Right cardiac atrium (tissue), 5 donors: ENCODE measurements around the gene INF2. TPM values are rescaled to one million over a fixed set of nuclear protein-coding genes. Genes with fewer than 3 reads are reported as not detected.

Experiments
- ATAC-seq, 2 donors: fragments of 200-7000 bp; cut with Tn5 transposase; one replicate each; pipeline versions ENCODE4 v1.8.0 to v1.9.1; 2020; ENCODE audit warnings: moderate library complexity in 2 of 2, mild to moderate bottlenecking in 1 of 2
- DNase-seq, 3 donors: peaks; one replicate each; pipeline ENCODE4 v3.0.0-alpha.2; 2020
- H3K27ac ChIP-seq: one replicate; pipeline ENCODE4 v1.5.1; 2013; ENCODE audit warnings: mild to moderate bottlenecking, low read length, control low read depth, moderate library complexity
- H3K27me3 ChIP-seq: one replicate; pipeline ENCODE4 v1.6.1; 2013; ENCODE audit not compliant: control insufficient read depth, insufficient read depth
- H3K4me1 ChIP-seq: one replicate; pipeline ENCODE4 v1.6.1; 2013; ENCODE audit warnings: low read length; ENCODE audit not compliant: control insufficient read depth, insufficient read depth
- H3K4me3 ChIP-seq: one replicate; pipeline ENCODE4 v1.5.1; 2013; ENCODE audit warnings: low read length, control low read depth
- H3K9me3 ChIP-seq: one replicate; pipeline ENCODE4 v1.6.1; 2013; ENCODE audit warnings: low read length; ENCODE audit not compliant: control insufficient read depth
- WGBS: extraction: QIAGEN DNeasy Blood & Tissue Kit; methylation state at CpG from one replicate; pipeline ENCODE4 v1.1.7; 2013; 5-methylcytosine and 5-hydroxymethylcytosine counted together
- intact Hi-C, 4 donors: fragments of 100-400 bp; cut with DNase I; formaldehyde crosslinking; loops; one replicate each; pipeline versions ENCODE4 v1.11.0 to v1.14.0; 2022 to 2023
- long read RNA-seq, 4 donors: library from polyadenylated mRNA; unstranded; transcript quantifications; one replicate each; pipeline ENCODE4 v2.0.0, GENCODE V29; 2020 to 2021
- polyA plus RNA-seq: library from polyadenylated mRNA; stranded (reverse); fragments of 200-250 nt; gene quantifications from one replicate; pipeline ENCODE4 v1.2.3, GENCODE V29; 2013
- total RNA-seq, 4 donors: library from RNA; stranded (reverse); fragmentation: NEBNext Ultra II Directional; extraction: Animal tissue kit (Norgen Biotek cat#: 25700); gene quantifications; one replicate each; pipeline ENCODE4 v1.2.1, GENCODE V29; 2021
- donor health status: healthy with polysubstance abuse.
- donor health status: DM: no; HTN: yes; CAD: no.
- donor health status: DM: no; HTN: no; CAD: no.
- donor health status: DM: no; HTN: yes; CAD: no; lungs with severe emphysema.
- donor health status: DM: yes; HTN: yes; CAD: no.

INF2 gene
- total RNA-seq (10 to 100 TPM; 36.2 to 46.4 (median 42.3) TPM), polyA plus RNA-seq (36.6 TPM)
- long read RNA-seq, donor 1, transcript INF2-204 (5 exons, 1,689 nt), result major isoform, 12 of 50 reads
- long read RNA-seq, donor 1, partial matches to known transcripts, result 30 of 50 reads
- long read RNA-seq, donor 1, other reads (novel, unspliced or antisense), result 8 of 50 reads
- long read RNA-seq, donor 2, transcript INF2-204 (5 exons, 1,689 nt), result major isoform, 6 of 26 reads
- long read RNA-seq, donor 2, partial matches to known transcripts, result 12 of 26 reads
- long read RNA-seq, donor 2, other reads (novel, unspliced or antisense), result 8 of 26 reads
- long read RNA-seq, donor 3, transcript INF2-204 (5 exons, 1,689 nt), result major isoform, 34 of 98 reads
- long read RNA-seq, donor 3, partial matches to known transcripts, result 44 of 98 reads
- long read RNA-seq, donor 3, other reads (novel, unspliced or antisense), result 20 of 98 reads
- long read RNA-seq, donor 4, transcript INF2-204 (5 exons, 1,689 nt), result major isoform, 11 of 45 reads
- long read RNA-seq, donor 4, partial matches to known transcripts, result 28 of 45 reads
- long read RNA-seq, donor 4, other reads (novel, unspliced or antisense), result 6 of 45 reads

GRCh38 chr14:104689109-104689880 is at the start of gene INF2:
Gene INF2, plus strand, starts transcription at chr14:104689618. Its CDS starts 11,748 bp downstream, at chr14:104701366.
- no peaks in the 10 kb centered on the region for H3K9me3 ChIP-seq
- intact Hi-C loops, result no loop called here
- WGBS, result under 1% methylated on average over 76 of the region's 76 CpGs
- ATAC-seq (peak; percentile 73 to 74), DNase-seq (peak; percentile 71 to 90 (median 88))
- peaks cover 17% of the 10 kb centered on the region for H3K4me1 ChIP-seq
- peak within 1 kb of the TSS; percentile 55 for H3K27ac ChIP-seq
- H3K27me3 ChIP-seq, result no peaks in the 10 kb centered on the region
- H3K4me3 ChIP-seq, result peak within 1 kb of the TSS; percentile 83

DNA sequence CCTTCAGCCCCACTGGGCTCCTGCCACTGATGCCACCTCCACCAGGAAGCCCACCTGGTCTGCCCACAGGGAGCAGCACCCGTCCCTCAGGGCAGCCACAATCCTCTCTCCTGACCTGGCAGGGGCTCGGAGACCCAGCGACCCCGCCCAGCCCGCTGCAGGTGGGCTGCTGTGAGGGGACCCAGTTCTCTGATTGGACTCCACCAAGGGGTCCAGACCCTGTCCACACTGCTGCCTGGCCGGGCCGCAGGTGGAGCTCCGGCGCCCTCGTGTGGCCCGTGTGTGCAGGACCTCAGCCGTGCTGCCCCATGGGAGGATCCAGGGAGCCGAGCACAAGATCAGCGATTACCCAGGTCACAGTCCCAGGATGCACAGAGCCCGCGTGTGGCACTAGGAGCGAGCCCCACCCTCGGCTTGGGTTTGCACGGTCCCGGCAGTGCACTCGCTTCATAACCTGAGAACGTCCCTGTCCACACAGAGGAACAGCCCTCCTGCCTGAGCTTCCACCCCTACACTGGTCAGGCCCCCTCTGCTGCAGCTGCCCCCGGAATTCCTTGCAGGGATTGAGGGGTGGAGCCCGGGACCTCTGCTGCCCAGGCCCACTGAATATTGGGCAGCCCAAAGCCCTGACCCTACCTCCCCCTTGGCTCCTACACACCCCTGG is 49.4 kb upstream of the INF2 start:
- intact Hi-C loops, result loop anchor here (2.0 to 10.0 kb wide), 4 partner anchors 503 to 555 kb away; partner anchors contain the start of genes KIF26A (in 3 of the 4) and ASPG (in 1 of the 4)
- no peak overlapping the region for H3K27ac ChIP-seq
- ATAC-seq (peak; percentile 88), DNase-seq (peak in 2 of 3 donors; percentile 84 to 85)
- no peaks in the 10 kb centered on the region for H3K4me1 ChIP-seq
- H3K9me3 ChIP-seq, result no peaks in the 10 kb centered on the region
- WGBS, result 7% methylated on average over 24 of the region's 24 CpGs
- H3K4me3 ChIP-seq, result no peak overlapping the region
- H3K27me3 ChIP-seq, result no peaks in the 10 kb centered on the region

DNA sequence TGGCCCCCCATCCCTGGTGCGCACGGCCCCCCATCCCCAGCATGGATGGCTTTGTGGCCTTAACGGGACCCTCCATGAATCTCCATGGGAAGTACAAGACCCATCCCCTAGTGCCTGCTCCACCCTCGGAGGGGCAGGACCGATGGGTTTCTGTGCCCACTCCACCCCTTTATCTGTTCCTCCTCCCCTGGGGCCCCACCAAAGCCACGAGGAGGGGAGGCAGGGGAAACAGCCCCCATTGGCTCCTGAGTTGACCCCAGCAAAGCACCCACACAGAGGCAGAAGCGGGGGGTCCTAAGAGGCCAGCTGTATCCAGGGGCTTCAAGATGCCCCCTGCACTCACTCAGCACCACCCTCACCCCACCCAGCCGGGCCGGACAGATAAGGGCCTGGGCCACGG is 48.7 kb upstream of the INF2 start:
- Histone ChIP-seq H3K4me3 (no peak overlapping the region), H3K27ac (no peak overlapping the region), H3K4me1 (no peaks in the 10 kb centered on the region), H3K9me3 (no peaks in the 10 kb centered on the region), H3K27me3 (no peaks in the 10 kb centered on the region)
- intact Hi-C loops, result loop anchor here in 2 of 4 donors (2.0 to 10.0 kb wide), 2 partner anchors 504 to 506 kb away; partner anchors contain the start of gene KIF26A (in 1 of the 2)
- WGBS, result 78% methylated on average over 10 of the region's 10 CpGs
- ATAC-seq, result peak; percentile 3 to 5
- DNase-seq, result no peak

DNA sequence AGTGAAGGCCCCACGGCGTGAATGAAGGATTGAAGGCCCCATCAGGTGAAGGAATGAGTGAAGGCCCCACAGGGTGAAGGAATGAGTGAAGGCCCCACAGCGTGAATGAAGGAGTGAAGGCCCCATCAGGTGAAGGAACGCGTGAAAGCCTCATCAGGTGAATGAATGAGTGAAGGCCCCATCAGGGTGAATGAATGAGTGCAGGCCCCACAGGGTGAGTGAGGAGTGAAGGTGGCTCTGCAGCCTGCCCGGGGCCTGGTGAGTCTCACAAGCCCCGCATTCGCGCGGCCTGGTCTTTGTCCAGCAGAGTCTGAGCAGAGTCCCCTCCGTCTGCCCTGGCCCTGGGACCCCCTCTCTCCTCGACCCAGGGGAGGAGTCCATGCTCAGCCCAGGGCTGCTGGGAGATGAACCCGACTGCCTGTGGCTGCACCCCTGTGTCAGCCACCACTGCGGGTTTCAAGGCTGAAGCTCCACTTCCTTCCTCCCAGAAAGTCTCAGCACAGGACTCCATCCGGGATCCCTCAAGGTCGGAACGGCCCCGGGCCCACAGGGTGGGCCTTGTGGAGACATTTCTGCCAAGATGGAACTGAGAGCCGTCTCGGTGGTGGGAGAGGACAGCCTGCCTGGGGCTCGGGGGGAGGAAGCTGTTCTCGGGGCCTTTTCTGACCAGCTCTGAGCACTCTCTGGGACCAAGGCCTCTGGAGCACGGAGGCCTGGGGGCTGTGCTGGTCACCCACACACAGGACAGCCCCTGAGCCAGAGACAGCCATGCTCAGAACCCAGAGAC is 47.5 kb upstream of the INF2 start:
- Histone ChIP-seq H3K4me1 (no peaks in the 10 kb centered on the region), H3K27me3 (no peaks in the 10 kb centered on the region), H3K27ac (no peak overlapping the region), H3K9me3 (no peaks in the 10 kb centered on the region), H3K4me3 (no peak overlapping the region)
- 72% methylated on average over 23 of the region's 23 CpGs for WGBS
- ATAC-seq, result no peak
- no peak for DNase-seq
- intact Hi-C loops, result loop anchor here in 2 of 4 donors (2.0 to 10.0 kb wide), 2 partner anchors 505 to 507 kb away; partner anchors contain the start of gene KIF26A (in 1 of the 2)

GRCh38 chr14:104642540-104642868 is 46.9 kb upstream of the INF2 start:
- ATAC-seq (no peak), DNase-seq (no peak)
- no peak overlapping the region for H3K27ac ChIP-seq
- no peaks in the 10 kb centered on the region for H3K4me1 ChIP-seq
- intact Hi-C loops, result loop anchor here in 1 of 4 donors (10.0 kb wide), 1 partner anchor 508 kb away; the partner anchor contains the start of gene KIF26A
- 91% methylated on average over 9 of the region's 9 CpGs for WGBS
- no peaks in the 10 kb centered on the region for H3K9me3 ChIP-seq
- H3K27me3 ChIP-seq, result no peaks in the 10 kb centered on the region
- H3K4me3 ChIP-seq, result no peak overlapping the region

GRCh38 chr14:104643306-104643705 is 46.1 kb upstream of the INF2 start:
- DNase-seq (no peak), ATAC-seq (no peak)
- H3K27ac ChIP-seq, result no peak overlapping the region
- no peaks in the 10 kb centered on the region for H3K9me3 ChIP-seq
- 62% methylated on average over 8 of the region's 8 CpGs for WGBS
- intact Hi-C loops, result loop anchor here in 1 of 4 donors (10.0 kb wide), 1 partner anchor 509 kb away; the partner anchor contains the start of gene KIF26A
- no peak overlapping the region for H3K4me3 ChIP-seq
- H3K4me1 ChIP-seq, result no peaks in the 10 kb centered on the region
- H3K27me3 ChIP-seq, result no peaks in the 10 kb centered on the region

DNA sequence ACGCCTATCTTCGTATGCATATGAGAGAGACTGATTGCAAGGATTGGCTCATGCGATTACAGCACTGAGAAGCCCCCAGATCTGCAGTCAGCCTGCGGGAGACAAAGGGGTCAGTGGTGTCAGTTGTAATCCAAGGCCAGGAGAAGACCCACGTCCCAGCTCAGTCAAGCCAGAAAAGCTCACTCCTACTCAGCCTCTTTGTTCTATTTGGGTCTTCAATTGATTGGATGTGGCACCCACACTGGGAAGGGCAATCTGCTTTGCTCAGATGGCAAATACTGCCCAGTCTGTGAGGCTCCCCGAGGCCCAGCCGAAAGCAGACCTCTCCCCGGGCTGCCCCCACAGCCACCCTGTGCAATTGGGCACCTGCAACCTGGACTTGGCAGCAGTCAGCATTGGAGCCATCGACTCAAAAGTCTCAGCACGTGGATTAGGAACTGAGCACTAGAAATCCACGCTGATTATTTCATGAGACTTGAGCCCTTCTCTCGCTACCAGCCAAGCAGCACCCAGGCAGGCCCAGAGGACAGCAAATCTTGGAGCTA is 45.3 kb upstream of the INF2 start:
- H3K9me3 ChIP-seq, result no peaks in the 10 kb centered on the region
- ATAC-seq, result no peak
- no peak for DNase-seq
- H3K27ac ChIP-seq, result no peak overlapping the region
- intact Hi-C loops, result loop anchor here in 1 of 4 donors (10.0 kb wide), 1 partner anchor 509 kb away; the partner anchor contains the start of gene KIF26A
- WGBS, result 80% methylated on average over 12 of the region's 12 CpGs
- H3K4me1 ChIP-seq, result no peaks in the 10 kb centered on the region
- no peak overlapping the region for H3K4me3 ChIP-seq
- no peaks in the 10 kb centered on the region for H3K27me3 ChIP-seq

DNA sequence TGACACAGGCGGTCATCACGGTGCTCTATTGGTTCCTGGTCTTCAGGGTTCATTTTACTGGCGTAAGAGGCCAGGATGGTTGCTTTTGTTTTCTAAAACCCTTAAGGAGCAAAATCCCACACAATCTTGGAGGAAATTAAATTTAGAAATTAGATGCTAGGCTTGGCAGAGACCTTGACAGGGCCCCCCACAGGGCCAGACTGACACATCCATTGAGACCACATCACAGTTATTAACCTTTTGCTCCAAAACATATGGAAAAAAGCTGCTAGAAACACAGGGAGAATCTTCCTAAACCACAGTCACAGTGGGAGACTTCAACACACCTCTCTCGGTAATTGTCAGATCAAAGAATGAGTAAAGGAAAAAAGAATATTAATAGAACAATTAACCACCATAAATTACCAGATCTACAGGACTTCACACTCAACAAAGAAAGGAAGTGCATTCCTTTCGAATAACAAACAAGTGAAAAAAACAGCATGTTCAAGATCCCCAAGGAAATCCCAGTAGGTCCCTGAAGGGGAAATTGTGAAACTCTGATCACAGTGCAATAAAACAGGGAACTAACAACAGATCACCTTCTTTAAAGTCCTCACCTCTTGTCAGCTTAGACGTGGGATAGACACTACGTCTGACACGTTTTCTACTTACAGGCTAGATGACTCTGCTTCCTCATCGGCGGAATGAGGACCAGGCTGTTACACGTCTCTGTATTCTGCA is 44.6 kb upstream of the INF2 start:
- Histone ChIP-seq H3K27ac (no peak overlapping the region), H3K9me3 (no peaks in the 10 kb centered on the region), H3K27me3 (no peaks in the 10 kb centered on the region), H3K4me1 (no peaks in the 10 kb centered on the region), H3K4me3 (no peak overlapping the region)
- intact Hi-C loops, result loop anchor here in 1 of 4 donors (10.0 kb wide), 1 partner anchor 510 kb away; the partner anchor contains the start of gene KIF26A
- WGBS, result 64% methylated on average over 11 of the region's 11 CpGs
- no peak for DNase-seq
- ATAC-seq, result no peak

DNA sequence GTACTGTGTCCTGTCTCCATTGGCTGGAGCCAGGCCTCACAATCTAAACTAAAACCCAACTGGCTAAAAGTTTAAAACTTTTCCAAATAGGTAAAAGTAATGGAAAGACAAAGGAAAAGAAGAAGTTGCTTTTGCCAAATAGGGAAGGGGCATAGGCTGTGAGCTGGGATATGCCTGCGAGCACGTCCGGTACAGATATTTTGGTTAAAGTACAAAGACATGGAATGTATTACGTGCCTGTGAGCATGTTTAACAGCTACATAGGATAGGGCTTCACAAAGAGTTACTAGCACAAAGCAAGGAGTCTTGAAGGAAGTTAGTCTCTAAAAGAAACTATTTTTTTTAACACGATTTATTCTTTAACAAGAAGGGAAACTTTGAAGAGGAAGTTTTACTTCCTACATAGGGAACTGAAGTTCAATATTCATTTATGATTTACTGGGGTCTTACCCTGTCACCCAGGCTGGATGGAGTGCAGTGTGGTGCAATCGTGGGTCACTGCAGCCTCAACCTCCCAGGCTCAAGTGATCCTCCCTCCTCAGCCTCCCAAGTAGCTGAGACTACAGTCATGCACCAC is 41.9 kb upstream of the INF2 start:
- 69% methylated on average over 6 of the region's 6 CpGs for WGBS
- H3K4me3 ChIP-seq, result no peak overlapping the region
- no peaks in the 10 kb centered on the region for H3K27me3 ChIP-seq
- ATAC-seq (no peak), DNase-seq (no peak)
- intact Hi-C loops, result loop anchor here in 1 of 4 donors (10.0 kb wide), 1 partner anchor 513 kb away; the partner anchor contains the start of gene KIF26A
- H3K4me1 ChIP-seq, result no peaks in the 10 kb centered on the region
- H3K27ac ChIP-seq, result no peak overlapping the region
- H3K9me3 ChIP-seq, result no peaks in the 10 kb centered on the region
